ENCODE data around the gene LY6G6C.
"Not testable (repeated sequence)": the region's sequence is repeated elsewhere in the genome, so short reads cannot be mapped to it uniquely, and the experiment has no call there.

Gene LY6G6C

DNA sequence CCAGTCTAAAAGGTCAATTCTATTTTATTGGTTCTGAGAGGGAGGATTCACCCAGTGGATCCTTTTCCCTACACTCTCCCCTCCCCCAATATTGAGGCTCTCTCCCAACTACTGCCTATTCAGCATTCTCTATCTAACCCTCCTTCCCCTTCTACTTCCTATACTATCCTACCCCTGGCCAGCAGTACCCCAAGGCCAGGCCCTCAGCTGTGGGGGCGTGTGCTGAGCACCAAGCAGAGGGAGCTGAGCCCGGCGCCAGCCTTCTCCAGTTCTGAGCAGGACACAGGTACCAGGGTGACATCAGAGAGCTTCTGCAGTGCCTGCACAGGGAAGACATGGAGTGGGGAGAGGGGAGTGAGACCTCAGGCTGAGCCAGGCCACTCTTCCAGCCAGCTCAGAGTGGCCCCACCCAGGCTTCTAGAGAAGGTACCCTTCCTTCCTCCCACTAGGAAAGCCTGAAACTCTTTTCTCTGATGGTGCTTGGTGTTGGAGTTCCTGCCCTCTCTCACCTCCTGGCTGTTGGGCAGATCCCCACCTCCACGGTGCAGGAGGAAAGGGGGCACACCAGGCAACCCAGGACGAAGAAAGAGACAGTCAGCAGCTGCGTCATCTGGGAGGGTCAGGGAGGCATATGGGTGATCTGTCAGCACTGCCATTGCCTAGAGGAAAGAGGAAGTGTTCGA, 5.6 kb upstream of the LY6G6C start:
- DNase-seq (ENCODE audit: low read depth): no peak

DNA sequence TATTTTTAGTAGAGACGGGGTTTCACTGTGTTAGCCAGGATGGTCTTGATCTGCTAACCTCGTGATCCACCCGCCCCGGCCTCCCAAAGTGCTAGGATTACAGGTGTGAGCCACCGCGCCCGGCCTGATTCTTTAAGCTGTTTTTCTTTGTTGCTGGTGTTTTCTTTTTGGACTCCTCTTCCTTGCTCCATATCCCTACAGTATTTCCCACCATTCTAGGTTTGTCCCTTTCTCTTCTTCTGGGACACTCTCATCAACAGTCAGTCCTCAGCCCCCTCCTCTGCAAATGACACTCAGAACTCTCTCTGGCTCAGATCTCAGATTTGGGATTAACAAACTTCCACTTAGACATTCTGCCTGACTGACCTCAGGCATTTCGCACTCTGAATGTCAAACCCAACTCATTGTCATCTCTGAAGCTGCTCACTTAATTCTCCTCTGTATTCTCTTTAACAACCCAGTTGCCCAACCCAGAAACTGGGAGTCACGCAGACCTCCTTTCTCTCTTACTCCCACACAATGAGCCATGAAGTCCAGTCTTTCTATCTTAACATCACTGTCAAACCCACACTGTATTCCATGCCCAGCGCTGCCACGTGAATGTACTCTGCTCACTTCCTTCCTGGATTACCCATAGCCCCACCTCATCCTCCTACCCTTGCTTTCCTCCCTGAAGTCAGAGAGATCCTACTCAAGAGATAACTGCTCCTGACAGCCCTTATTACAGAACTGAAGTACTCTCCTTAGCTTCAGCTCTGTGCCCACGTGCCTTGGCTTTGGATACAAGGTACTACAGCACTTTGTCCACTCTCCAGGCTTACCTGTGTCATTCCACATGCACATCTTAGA, 4.2 kb upstream of the LY6G6C start:
- DNase-seq (ENCODE audit: low read depth): no peak

GRCh38 chr6:31723980-31724691, 2.6 kb upstream of the LY6G6C start:
- no peak for DNase-seq (ENCODE audit: low read depth)

DNA sequence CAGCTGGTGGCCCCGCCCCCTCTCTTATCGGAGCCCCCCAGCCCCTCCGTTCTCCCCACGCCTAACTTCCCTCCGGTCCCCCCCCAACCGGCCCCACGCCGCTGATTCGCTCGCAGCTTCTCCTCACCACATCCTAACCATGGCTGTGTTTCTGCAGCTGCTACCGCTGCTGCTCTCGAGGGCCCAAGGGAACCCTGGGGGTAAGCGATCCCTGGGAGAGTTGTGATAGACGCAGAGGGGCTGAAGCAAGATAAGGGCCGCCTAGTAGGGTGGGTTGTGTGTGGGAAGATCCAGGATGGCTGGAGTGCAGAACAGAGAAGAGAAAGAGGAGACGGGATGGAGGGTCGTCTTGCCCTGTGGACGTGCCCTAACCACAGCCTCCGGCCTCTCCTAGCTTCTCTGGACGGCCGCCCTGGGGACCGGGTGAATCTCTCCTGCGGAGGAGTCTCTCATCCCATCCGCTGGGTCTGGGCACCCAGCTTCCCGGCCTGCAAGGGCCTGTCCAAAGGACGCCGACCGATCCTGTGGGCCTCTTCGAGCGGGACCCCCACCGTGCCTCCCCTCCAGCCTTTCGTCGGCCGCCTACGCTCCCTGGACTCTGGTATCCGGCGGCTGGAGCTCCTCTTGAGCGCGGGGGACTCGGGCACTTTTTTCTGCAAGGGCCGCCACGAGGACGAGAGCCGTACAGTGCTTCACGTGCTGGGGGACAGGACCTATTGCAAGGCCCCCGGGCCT, 1.9 kb upstream of the LY6G6C start, which contains the start of gene MPIG6B:
MPIG6B (plus strand) TSS at position 129 of the 735 bp plus-strand sequence; CDS start at position 140, 11 bp downstream.
- DNase-seq (ENCODE audit: low read depth): no peak

GRCh38 chr6:31722173-31722572, 627 bp upstream of the LY6G6C start:
- no peak for DNase-seq (ENCODE audit: low read depth)

GRCh38 chr6:31720196-31720770, 1.3 kb downstream of the LY6G6C start:
- DNase-seq (ENCODE audit: low read depth): no peak

DNA sequence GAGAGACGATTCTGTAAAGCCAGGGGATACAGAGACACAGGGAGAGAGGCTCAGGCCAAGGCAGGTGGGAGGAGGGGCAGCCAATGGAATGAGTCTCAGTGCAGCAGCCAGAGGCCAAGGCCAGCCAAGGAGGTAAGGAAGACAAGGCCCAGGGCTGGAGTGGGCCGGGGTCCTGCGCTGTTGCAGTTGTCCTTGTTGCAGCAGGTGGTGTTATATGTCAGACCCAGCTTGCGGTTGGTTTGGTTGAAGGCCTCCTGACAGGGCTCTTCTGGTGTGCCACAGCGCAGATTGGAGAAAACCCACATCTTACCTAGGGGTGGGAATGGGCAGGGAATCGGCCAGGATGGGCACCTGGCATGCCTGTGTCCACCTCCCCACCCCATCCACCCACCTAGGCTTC, 2.5 kb downstream of the LY6G6C start:
- no peak for DNase-seq (ENCODE audit: low read depth)

GRCh38 chr6:31718265-31718664, 3.3 kb downstream of the LY6G6C start:
- DNase-seq (ENCODE audit: low read depth): no peak

GRCh38 chr6:31717499-31718222, 3.9 kb downstream of the LY6G6C start:
- DNase-seq (ENCODE audit: low read depth): no peak

DNA sequence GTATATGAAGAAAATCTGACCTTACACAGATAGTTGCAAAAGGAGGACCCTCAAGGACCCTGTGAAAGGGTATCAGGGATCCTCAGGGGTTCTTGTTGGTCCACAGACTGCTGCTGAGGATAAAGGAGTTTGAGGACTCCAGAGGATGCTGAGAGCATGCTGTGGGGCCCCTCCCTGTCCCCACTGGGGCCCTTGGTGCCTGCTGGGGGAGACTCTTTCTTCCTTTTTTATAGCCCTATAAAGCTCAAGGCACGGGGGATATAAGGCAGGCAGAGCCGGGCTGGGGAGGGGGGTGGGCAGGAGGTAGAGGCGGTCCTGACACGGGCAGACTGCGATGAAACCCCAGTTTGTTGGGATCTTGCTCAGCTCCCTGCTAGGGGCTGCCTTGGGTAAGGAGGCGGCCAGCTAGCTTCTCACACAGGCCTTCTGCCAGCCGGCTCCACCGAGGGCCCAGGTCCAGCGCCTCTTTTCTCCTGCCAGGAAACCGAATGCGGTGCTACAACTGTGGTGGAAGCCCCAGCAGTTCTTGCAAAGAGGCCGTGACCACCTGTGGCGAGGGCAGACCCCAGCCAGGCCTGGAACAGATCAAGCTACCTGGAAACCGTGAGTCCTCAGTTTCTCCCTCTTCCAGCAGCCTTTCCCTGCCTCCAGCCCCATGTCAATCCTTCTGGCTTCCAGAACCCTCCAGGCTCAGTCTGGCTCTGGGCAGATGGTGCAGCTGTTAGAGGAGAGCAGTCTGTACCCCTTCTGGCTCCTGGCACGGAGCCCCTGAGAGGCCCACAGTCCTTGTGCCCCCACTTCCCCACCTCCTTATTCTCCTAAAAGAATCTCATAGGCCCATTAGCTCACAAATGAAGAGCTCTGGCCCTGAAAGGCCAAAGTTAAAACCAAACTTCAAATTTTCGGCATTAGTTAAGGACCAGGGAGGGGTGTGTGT, 6.3 kb downstream of the LY6G6C start, which contains the start of gene LY6G6D:
LY6G6D (plus strand) TSS at position 327 of the 937 bp plus-strand sequence; CDS start at position 335, 8 bp downstream.
- no peak for DNase-seq (ENCODE audit: low read depth)

DNA sequence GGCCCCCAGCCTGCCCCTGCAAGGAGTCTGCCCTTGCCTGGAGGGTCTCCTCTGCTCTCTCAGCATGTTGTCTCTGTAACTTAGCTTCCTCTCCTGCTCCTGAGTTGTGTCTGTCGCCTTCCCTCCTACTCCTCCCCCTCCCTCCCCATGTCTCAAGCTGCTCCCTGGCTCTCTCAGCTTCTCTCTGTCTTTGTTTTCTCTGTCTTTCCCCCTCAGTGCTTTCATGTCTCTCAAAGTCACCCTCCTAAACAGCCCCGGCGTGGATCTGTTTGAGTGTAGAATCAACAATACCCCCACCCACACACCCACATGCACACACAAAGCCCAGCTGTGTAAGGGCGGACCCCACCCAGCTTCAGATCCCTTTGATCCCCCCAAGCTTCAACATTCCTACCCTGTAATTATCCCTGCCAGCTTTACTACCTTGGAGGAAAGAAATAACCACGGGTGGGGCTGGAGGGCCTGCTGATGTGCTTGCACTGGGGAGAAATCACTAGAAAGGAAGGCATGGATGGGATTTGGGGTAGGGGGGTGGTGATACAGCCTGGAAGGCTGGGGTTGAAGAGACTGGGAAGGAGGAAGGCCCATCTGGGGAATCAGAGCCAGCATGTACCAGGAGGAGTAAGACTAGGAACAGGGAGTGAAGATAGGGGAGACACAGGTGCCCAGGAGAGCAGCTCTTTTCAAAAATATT, 7.4 kb downstream of the LY6G6C start:
- no peak for DNase-seq (ENCODE audit: low read depth)

DNA sequence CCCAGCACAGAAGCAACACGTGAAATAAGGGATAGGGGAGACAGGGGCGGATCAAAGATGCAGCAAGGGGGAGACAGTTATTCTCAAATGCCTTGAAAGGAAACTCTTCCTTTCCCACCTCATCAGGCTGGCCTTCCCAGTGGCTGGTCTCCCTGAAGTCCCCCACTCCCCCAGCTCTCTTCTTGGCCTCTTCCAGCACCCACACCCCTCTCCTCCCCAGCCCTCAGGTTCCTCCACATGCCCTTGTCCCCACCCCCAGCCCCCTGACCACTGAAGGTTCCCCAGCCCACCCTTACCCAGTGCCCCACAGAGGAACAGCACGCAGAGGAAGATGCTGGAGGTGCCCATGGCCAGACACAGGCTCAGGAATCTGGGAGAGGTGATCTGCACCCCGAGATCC, 8.1 kb downstream of the LY6G6C start:
- no peak for DNase-seq (ENCODE audit: low read depth)

DNA sequence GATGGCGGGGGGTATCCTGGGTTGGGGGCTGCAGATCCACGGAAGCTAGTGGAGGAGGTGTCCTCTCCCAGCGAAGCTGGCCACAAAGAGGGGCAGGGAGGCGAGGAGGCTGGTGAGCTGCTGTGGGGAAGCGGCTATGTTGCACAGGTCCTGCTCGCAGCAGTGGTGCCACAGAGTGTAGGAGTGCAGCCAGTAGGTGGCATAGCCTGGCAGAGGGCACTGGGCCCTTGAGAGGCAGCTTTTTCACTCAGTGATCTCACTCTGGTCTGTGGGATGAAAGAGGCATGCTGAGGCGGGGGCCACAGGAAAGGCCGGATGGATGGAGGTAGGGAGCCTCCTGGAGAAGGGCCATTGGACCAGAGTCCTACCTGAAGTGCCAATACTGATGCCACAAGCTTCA, 9.2 kb downstream of the LY6G6C start:
- DNase-seq (ENCODE audit: low read depth): no peak

DNA sequence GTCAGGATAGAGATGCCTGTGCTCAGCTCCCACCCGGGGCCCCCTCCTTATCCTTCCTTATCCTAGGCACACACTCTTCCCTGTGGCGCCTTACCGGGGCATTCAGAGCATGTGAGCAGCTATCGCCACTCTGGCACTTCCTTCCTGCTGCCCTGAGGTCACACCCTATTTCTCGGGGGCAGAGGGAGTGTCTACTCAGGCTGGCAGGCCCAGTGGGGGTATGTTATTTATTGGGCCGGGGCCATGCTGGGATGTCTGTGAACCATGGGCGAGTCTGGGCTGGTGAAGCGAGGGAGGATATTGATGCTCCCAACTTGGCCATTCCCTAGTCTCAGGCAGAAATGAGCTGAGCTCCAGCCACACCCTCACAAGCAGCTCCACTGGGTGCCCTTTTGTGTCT, 10.3 kb downstream of the LY6G6C start:
- DNase-seq (ENCODE audit: low read depth): no peak

DNA sequence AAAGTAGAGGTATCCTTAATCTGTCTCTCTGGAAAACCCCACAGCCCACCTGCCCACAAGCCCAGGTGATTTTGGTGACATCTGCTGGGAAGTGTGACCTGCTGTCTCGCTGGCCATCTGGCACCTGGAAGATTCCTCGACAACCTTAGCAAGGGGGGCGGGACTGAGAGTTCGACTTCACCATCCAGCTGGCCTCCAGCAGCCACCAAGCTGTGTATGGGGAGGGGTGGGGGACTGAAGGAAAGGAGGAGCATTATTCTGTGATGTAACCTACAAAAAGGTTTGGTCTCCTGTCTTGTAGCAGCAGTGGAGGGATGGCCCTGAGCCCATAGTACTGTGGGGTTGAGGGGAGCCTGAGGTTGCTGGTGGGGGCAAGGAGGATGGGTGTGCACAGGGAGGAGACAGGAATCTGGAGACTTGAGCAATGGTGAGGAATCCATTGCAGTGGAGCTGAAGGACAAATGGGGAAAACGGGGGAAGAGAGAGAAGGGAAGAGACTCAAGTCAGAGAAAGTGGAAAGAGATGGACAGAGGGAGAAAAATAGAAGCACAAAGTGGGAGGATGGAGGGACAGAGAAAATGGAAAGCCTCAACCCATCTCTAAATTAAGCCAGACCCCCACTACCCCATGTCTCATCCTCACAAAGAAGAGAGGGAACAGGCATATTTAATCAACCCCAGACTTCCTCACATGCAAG, 10.9 kb downstream of the LY6G6C start:
- no peak for DNase-seq (ENCODE audit: low read depth)

- DNase-seq (ENCODE audit: low read depth): not testable (repeated sequence)
Measured at GRCh38 chr6:31709157-31709556, 12.4 kb downstream of the LY6G6C start.

DNA sequence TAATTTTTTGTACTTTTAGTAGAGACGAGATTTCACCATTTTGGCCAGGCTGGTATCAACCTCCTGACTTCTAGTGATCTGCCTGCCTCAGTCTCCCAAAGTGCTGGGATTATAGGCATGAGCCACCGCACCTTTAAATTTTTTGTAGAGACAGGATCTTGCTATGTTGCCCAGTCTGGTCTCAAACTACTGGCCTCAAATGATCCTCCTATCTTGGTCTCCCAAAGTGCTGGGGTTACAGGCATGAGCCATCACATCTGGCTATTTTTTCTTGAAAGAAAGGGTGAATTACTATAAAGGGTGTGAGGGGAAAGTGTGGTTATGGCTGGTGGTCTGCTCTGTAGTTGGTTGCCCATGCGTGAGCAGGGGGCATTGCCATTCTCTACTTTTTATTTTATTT, 13.3 kb downstream of the LY6G6C start:
- no peak for DNase-seq (ENCODE audit: low read depth)

- no peak for DNase-seq (ENCODE audit: low read depth)
Measured at GRCh38 chr6:31707701-31708100, 13.8 kb downstream of the LY6G6C start.

All from activated T-helper 1 cell treated with Interleukin-2 at 50 U/mL for 16 hours (primary cell).